Stomach (tissue), 4 donors: ENCODE results near the gene RELN.

Experiments
- CTCF ChIP-seq, 7 experiments: fragments of 450-650 bp in 4 of 7; fragments of 200-600 bp in 3 of 7; sonication (generic) in 3 of 7; IDR thresholded peaks; one replicate each; pipeline ENCODE4 v1.5.1; 2016 to 2019; ENCODE audit warnings: antibody characterized with exemption in 7 of 7, control low read depth in 2 of 7, mild to moderate bottlenecking in 1 of 7
- POLR2A ChIP-seq, 4 donors: fragments of 450-650 bp; IDR thresholded peaks; one replicate each; pipeline ENCODE4 v1.6.1; 2016; ENCODE audit warnings: antibody characterized with exemption in 4 of 4, control low read depth in 2 of 4, mild to moderate bottlenecking in 1 of 4, moderate library complexity in 1 of 4
- POLR2AphosphoS5 ChIP-seq, 3 donors: sonication (generic); formaldehyde crosslinking; IDR thresholded peaks; one replicate each; pipeline ENCODE4 v1.6.1; 2016; ENCODE audit warnings: antibody characterized with exemption in 3 of 3

GRCh38 chr7:103462358-103462757, 527.1 kb downstream of the RELN start:
- no peak for TF ChIP-seq POLR2A (IDR thresholded peaks at IDR 0.05)
- no peak for TF ChIP-seq CTCF (IDR thresholded peaks at IDR 0.05)
- no peak for TF ChIP-seq POLR2AphosphoS5 (IDR thresholded peaks at IDR 0.05)
